ENCODE results near the gene MCC. TPM values are rescaled to one million over a fixed set of nuclear protein-coding genes. Genes with fewer than 3 reads are reported as not detected.

Gene MCC
- total RNA-seq, 1 experiment from 2014 or later, result 7.6 TPM

GRCh38 chr5:113182658-113183344 lies 305.5 kb downstream of the MCC start:
- Histone ChIP-seq H3K18ac (ENCODE audit: insufficient read length, low read depth, low read length) (no peak overlapping the region), H3K14ac (ENCODE audit: insufficient read depth, low read length) (no peak overlapping the region; the same call in 1 of the 2 replicates), H3K79me1 (ENCODE audit: insufficient read depth, low read depth, low read length, poor library complexity, severe bottlenecking) (no peaks in the 10 kb centered on the region), H2AFZ (ENCODE audit: low read length) (no peak overlapping the region), H4K5ac (ENCODE audit: insufficient read length, low read depth, low read length) (no peak overlapping the region), H3K23me2 (ENCODE audit: insufficient read length, low read depth, low read length, poor library complexity, severe bottlenecking) (no peaks in the 10 kb centered on the region), H3K4me2 (ENCODE audit: insufficient read depth, insufficient read length, low read length) (no peak overlapping the region), H3K4me1 (ENCODE audit: insufficient read depth, low read length) (peaks cover 9% of the 10 kb centered on the region; the same call in 1 of the 2 replicates), H4K20me1 (ENCODE audit: control insufficient read depth, insufficient read depth, insufficient read length) (no peaks in the 10 kb centered on the region), H4K91ac (ENCODE audit: insufficient read length, low read depth, low read length) (no peak overlapping the region), H3K27me3 (ENCODE audit: insufficient read depth, low read length) (no peaks in the 10 kb centered on the region), H2BK15ac (ENCODE audit: low read depth, low read length) (no peak overlapping the region), H2AK5ac (ENCODE audit: insufficient read length, low read length) (no peak overlapping the region), H3T11ph (ENCODE audit: low read length) (no peak overlapping the region), H2BK120ac (ENCODE audit: low read depth, low read length, poor library complexity, severe bottlenecking) (no peak overlapping the region), H3K23ac (ENCODE audit: insufficient read length, low read depth, low read length) (no peak overlapping the region), H4K8ac (replicated peaks; ENCODE audit: insufficient read length, low read depth, low read length) (no peak overlapping the region), H3K4ac (ENCODE audit: low read depth, low read length) (no peak overlapping the region), H2BK20ac (ENCODE audit: low read depth, low read length, poor library complexity, severe bottlenecking) (no peak overlapping the region), H3K56ac (ENCODE audit: insufficient read length, low read depth, low read length) (no peak overlapping the region), H3K27ac (ENCODE audit: insufficient read length, low read depth, low read length) (no peak overlapping the region), H3K9me3 (ENCODE audit: control insufficient read depth, low read depth, low read length) (no peaks in the 10 kb centered on the region), H2BK5ac (ENCODE audit: insufficient read length, low read length) (no peak overlapping the region), H2BK12ac (ENCODE audit: insufficient read length, low read depth, low read length) (no peak overlapping the region), H3K79me2 (ENCODE audit: insufficient read depth, low read length) (no peaks in the 10 kb centered on the region), H3K9ac (ENCODE audit: extremely low read depth, insufficient read length, low read length) (no peak overlapping the region)
- Mint-ChIP-seq H3K36me3 (ENCODE audit: insufficient read depth in 1 of 3, low read depth in 3 of 3) (peaks cover 0 to 1% (median 0%) of the 10 kb centered on the region in 3 experiments; a peak in 1 of 7 replicates), H3K27ac (no peak overlapping the region; a peak in 1 of 7 replicates), H3K27me3 (ENCODE audit: low read depth) (no peaks in the 10 kb centered on the region), H3K9me3 (no peaks in the 10 kb centered on the region), H3K4me3 (no peak overlapping the region), H3K4me1 (peaks cover 30 to 55% of the 10 kb centered on the region in 2 experiments)
- no peak for DNase-seq
- TF ChIP-seq, protein P1, sequence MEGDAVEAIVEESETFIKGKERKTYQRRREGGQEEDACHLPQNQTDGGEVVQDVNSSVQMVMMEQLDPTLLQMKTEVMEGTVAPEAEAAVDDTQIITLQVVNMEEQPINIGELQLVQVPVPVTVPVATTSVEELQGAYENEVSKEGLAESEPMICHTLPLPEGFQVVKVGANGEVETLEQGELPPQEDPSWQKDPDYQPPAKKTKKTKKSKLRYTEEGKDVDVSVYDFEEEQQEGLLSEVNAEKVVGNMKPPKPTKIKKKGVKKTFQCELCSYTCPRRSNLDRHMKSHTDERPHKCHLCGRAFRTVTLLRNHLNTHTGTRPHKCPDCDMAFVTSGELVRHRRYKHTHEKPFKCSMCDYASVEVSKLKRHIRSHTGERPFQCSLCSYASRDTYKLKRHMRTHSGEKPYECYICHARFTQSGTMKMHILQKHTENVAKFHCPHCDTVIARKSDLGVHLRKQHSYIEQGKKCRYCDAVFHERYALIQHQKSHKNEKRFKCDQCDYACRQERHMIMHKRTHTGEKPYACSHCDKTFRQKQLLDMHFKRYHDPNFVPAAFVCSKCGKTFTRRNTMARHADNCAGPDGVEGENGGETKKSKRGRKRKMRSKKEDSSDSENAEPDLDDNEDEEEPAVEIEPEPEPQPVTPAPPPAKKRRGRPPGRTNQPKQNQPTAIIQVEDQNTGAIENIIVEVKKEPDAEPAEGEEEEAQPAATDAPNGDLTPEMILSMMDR (conservative IDR thresholded peaks at IDR 0.05), result no peak
- WGBS (ENCODE audit: extremely low coverage, insufficient read length, low lambda C conversion rate), result no CpG with 5 or more reads among the region's 11 CpGs

Data from H9 (cell line).